Measurements from ENCODE around the gene SFI1.
"Not testable (repeated sequence)": the region's sequence is repeated elsewhere in the genome, so short reads cannot be mapped to it uniquely, and the experiment has no call there.

The SFI1 gene

DNA sequence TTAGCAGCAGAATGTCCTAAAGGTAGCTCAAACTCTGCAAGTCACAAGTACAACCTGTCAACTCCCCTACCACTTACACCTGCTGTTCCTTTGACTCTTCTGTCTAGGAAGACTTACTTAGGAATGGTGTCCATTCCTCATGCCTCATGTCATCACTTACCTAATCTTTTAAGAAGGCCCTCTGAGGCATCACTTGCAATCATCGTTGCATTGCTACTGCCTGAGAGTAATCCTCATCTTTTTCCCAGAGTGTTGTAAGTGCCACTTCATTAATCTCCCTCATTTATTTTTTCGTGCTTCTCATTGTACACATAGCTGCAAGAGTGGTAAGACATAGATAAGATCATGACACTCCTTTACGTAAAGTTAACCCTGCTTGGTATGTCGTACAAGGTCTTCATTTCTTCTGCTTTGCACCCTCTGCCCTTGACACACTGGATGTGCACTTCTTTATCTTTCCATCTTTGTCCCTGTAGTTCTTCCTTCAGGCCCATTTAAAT lies 54.6 kb downstream of the SFI1 start:
- ChIA-PET POLR2A (no interaction called here), CTCF (interaction anchor here (0.8 to 1.6 kb wide), 3 partner anchors 10 to 91 kb away, joined by 3 to 7 read pairs (median 4); no protein-coding TSS in a partner anchor)
- peaks cover 12 to 38% of the 10 kb centered on the region in 2 experiments; a peak in 2 of 3 replicates for H3K36me3 ChIP-seq (ENCODE audit: control insufficient read depth in 2 of 2, insufficient read depth in 1 of 2, low read length in 2 of 2)

DNA sequence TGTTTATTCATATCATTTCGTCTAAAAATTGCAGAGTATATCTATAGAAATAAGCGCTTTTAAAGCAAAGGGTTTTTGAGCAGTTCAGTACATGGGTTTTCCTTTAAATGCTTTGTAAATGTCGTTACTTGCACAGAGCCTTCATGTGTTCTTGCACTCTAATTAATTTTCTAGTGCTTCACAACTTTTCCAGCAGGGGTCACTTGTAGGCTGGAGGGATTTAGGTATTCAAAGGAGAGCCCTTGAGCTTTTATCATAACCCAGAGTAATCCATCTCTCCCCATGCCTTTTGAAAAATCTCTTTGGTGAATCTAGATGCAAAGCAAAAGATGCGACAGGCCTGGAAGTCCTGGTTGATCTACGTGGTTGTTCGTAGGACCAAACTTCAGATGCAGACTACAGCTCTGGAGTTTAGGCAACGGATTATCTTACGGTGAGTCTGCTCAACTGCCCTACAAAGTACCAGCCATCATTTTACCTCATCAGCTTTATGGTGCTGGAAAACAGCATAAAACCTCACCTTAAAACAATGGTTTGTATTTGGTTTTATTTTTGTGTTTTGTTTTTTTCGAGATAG lies 60.4 kb downstream of the SFI1 start:
- Histone ChIP-seq H3K4me1 (ENCODE audit: control insufficient read depth, insufficient read depth, low read length) (peaks cover 6% of the 10 kb centered on the region), H3K9me3 (ENCODE audit: control insufficient read depth, insufficient read depth, low read depth, low read length) (no peaks in the 10 kb centered on the region), H3K27ac (ENCODE audit: extremely low read depth, low read depth, low read length) (no peak overlapping the region), H3K4me3 (ENCODE audit: low read depth, low read length) (no peak overlapping the region), H3K36me3 (ENCODE audit: control insufficient read depth in 2 of 2, insufficient read depth in 1 of 2, low read length in 2 of 2) (peaks cover 18 to 20% of the 10 kb centered on the region in 2 experiments; a peak in 2 of 3 replicates)
- POLR2A ChIA-PET, result interaction anchor here (0.6 to 1.3 kb wide), 2 partner anchors 13 to 74 kb away, joined by 3 to 7 read pairs; no protein-coding TSS in a partner anchor
- CTCF ChIA-PET, result interaction anchor here (0.6 to 3.1 kb wide), 24 partner anchors 10 to 802 kb away, joined by 3 to 30 read pairs (median 4); partner anchors contain the start of gene PISD
- no peak for TF ChIP-seq ZNF366 (tag by site-specific recombination; conservative IDR thresholded peaks at IDR 0.05)
- TF ChIP-seq ZNF654 (tag by site-specific recombination; IDR thresholded peaks at IDR 0.05; ENCODE audit: low read depth), result peak; percentile 22

More for the DNA sequence above, 54.6 kb downstream of the SFI1 start:
- Histone ChIP-seq H3K9me3 (ENCODE audit: control insufficient read depth, insufficient read depth, low read depth, low read length) (no peaks in the 10 kb centered on the region), H3K27ac (ENCODE audit: extremely low read depth, low read depth, low read length) (no peak overlapping the region), H3K4me3 (ENCODE audit: low read depth, low read length) (no peak overlapping the region), H3K4me1 (ENCODE audit: control insufficient read depth, insufficient read depth, low read length) (peaks cover 6% of the 10 kb centered on the region)
- TF ChIP-seq MEIS1 (CRISPR knock-in tag; IDR thresholded peaks at IDR 0.05; ENCODE audit: borderline replicate concordance) (no peak), ZNF645 (tag by site-specific recombination; IDR thresholded peaks at IDR 0.05) (no peak), YY1 (tag by site-specific recombination; IDR thresholded peaks at IDR 0.05) (no peak), ZNF549 (tag by site-specific recombination; IDR thresholded peaks at IDR 0.05) (no peak)

- H3K27ac ChIP-seq (ENCODE audit: extremely low read depth, low read depth, low read length); H3K9me3 ChIP-seq (ENCODE audit: control insufficient read depth, insufficient read depth, low read depth, low read length); POLR2A ChIA-PET; H3K4me3 ChIP-seq (ENCODE audit: low read depth, low read length); CTCF ChIA-PET; H3K4me1 ChIP-seq (ENCODE audit: control insufficient read depth, insufficient read depth, low read length): not testable (repeated sequence)
- H3K36me3 ChIP-seq (ENCODE audit: control insufficient read depth in 2 of 2, insufficient read depth in 1 of 2, low read length in 2 of 2), result peaks cover 20 to 23% of the 10 kb centered on the region in 2 experiments; a peak in 2 of 3 replicates
These were observed 62.2 kb downstream of the SFI1 start for GRCh38 chr22:31558546-31558945.

DNA sequence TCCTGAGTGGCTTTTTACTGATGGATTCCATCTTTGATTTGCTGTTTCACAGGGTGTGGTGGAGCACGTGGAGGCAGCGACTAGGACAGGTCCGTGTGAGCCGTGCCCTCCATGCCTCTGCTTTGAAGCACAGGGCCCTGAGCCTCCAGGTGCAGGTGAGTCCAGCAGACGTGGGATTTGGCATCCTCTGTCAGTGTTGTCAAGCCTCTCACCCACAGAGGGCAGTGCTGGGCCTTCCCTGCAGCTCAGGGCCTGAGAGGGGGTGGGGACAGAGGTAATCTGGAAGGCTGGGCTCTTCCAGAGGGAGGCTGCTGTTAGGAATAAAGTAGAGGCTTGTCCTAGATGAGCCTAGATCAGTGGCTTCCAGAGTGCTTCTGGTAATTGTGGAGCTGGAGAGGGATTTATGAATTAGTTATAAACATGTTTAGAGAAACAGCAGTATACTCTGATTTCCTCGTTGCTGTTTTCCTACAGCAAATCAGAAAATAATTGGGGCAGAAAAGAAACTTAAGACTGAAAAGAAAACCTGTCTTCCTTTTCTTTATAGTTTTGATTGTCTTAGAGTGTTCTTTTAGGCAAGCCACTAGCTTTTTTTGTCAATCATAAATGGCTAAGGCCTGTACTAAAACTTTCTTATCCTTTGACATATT lies 65.0 kb downstream of the SFI1 start:
- ChIA-PET POLR2A (interaction anchor here (0.9 to 1.0 kb wide), 2 partner anchors 9 to 69 kb away, joined by 3 to 5 read pairs; no protein-coding TSS in a partner anchor), CTCF (interaction anchor here (0.5 to 3.1 kb wide), 34 partner anchors 9 to 996 kb away, joined by 3 to 17 read pairs (median 4); no protein-coding TSS in a partner anchor)
- Histone ChIP-seq H3K4me3 (ENCODE audit: low read depth, low read length) (no peak overlapping the region), H3K36me3 (ENCODE audit: control insufficient read depth in 2 of 2, insufficient read depth in 1 of 2, low read length in 2 of 2) (peaks cover 26 to 28% of the 10 kb centered on the region in 2 experiments; a peak in 2 of 3 replicates), H3K27ac (ENCODE audit: extremely low read depth, low read depth, low read length) (0 out of 2 replicates have a peak overlapping the region, but pooled peaks have one; percentile 30), H3K9me3 (ENCODE audit: control insufficient read depth, insufficient read depth, low read depth, low read length) (no peaks in the 10 kb centered on the region), H3K4me1 (ENCODE audit: control insufficient read depth, insufficient read depth, low read length) (no peaks in the 10 kb centered on the region)
- TF ChIP-seq ZNF10 (tag by site-specific recombination; IDR thresholded peaks at IDR 0.05), result no peak
- peak; percentile 43; the same call in 1 of the 2 replicates for TF ChIP-seq ZBTB17 (tag by site-specific recombination; IDR thresholded peaks at IDR 0.05)
- TF ChIP-seq ZSCAN5A (tag by site-specific recombination; IDR thresholded peaks at IDR 0.05), result no peak
- TF ChIP-seq, protein P1, sequence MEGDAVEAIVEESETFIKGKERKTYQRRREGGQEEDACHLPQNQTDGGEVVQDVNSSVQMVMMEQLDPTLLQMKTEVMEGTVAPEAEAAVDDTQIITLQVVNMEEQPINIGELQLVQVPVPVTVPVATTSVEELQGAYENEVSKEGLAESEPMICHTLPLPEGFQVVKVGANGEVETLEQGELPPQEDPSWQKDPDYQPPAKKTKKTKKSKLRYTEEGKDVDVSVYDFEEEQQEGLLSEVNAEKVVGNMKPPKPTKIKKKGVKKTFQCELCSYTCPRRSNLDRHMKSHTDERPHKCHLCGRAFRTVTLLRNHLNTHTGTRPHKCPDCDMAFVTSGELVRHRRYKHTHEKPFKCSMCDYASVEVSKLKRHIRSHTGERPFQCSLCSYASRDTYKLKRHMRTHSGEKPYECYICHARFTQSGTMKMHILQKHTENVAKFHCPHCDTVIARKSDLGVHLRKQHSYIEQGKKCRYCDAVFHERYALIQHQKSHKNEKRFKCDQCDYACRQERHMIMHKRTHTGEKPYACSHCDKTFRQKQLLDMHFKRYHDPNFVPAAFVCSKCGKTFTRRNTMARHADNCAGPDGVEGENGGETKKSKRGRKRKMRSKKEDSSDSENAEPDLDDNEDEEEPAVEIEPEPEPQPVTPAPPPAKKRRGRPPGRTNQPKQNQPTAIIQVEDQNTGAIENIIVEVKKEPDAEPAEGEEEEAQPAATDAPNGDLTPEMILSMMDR (tag by site-specific recombination; IDR thresholded peaks at IDR 0.05), result peak; percentile 81
- TF ChIP-seq ZNF654 (tag by site-specific recombination; IDR thresholded peaks at IDR 0.05; ENCODE audit: low read depth), result peak; percentile 46
- TF ChIP-seq KLF10 (tag by site-specific recombination; IDR thresholded peaks at IDR 0.05), result no peak
- TF ChIP-seq ZNF416 (tag by site-specific recombination; IDR thresholded peaks at IDR 0.05), result no peak
- TF ChIP-seq IKZF3 (tag by site-specific recombination; IDR thresholded peaks at IDR 0.05), result peak; percentile 78
- no peak for TF ChIP-seq ZNF704 (tag by site-specific recombination; IDR thresholded peaks at IDR 0.05)
- no peak for TF ChIP-seq ZNF174 (tag by site-specific recombination; IDR thresholded peaks at IDR 0.05)
- no peak for TF ChIP-seq ZNF324 (tag by site-specific recombination; IDR thresholded peaks at IDR 0.05)
- 0 out of 2 replicates have a peak, but pooled peaks have one; percentile 26 for TF ChIP-seq ZEB2 (tag by site-specific recombination; IDR thresholded peaks at IDR 0.05)
- TF ChIP-seq SP2 (tag by site-specific recombination; IDR thresholded peaks at IDR 0.05), result no peak
- no peak for TF ChIP-seq GLIS2 (tag by site-specific recombination; IDR thresholded peaks at IDR 0.05)
- TF ChIP-seq ZNF302 (tag by site-specific recombination; IDR thresholded peaks at IDR 0.05; ENCODE audit: low read depth), result no peak
- TF ChIP-seq ZNF132 (tag by site-specific recombination; IDR thresholded peaks at IDR 0.05; ENCODE audit: borderline replicate concordance), result no peak
